Endothelial cell of umbilical vein (primary cell): ENCODE results near the gene ZSCAN12.

Source experiments
- EZH2 ChIP-seq: IDR thresholded peaks from 2 replicates; pipeline ENCODE4 v1.6.1; 2012; ENCODE audit warnings: borderline replicate concordance, low read depth, mild to moderate bottlenecking, moderate library complexity, low read length, inconsistent platforms; ENCODE audit not compliant: severe bottlenecking
- FOS ChIP-seq: IDR thresholded peaks from 2 replicates; pipeline ENCODE4 v1.6.1; 2011; ENCODE audit warnings: mild to moderate bottlenecking, low read length, moderate library complexity, borderline replicate concordance; ENCODE audit not compliant: insufficient read depth
- GATA2 ChIP-seq: IDR thresholded peaks from 2 replicates; pipeline ENCODE4 v1.7.0; 2011; ENCODE audit warnings: low read depth, mild to moderate bottlenecking, moderate library complexity, mixed read lengths, low read length; ENCODE audit not compliant: insufficient read length, insufficient read depth
- JUN ChIP-seq: IDR thresholded peaks from 2 replicates; pipeline ENCODE4 v1.6.1; 2011; ENCODE audit warnings: borderline replicate concordance, low read depth; ENCODE audit not compliant: insufficient read length, insufficient read depth
- MAX ChIP-seq: IDR thresholded peaks from 2 replicates; pipeline ENCODE4 v1.6.1; 2011; ENCODE audit not compliant: insufficient read depth, insufficient read length
- MYC ChIP-seq: IDR thresholded peaks from one replicate; pipeline ENCODE4 v1.6.1; 2011; ENCODE audit warnings: mild to moderate bottlenecking, low read depth, low read length
- POLR2A ChIP-seq: IDR thresholded peaks from 2 replicates; pipeline ENCODE4 v1.6.1; 2012; ENCODE audit warnings: low read depth, mild to moderate bottlenecking, control low read depth, low read length
- POLR2AphosphoS5 ChIP-seq: IDR thresholded peaks from 2 replicates; pipeline ENCODE4 v1.6.1; 2012; ENCODE audit warnings: low read depth, mild to moderate bottlenecking, control low read depth, low read length, moderate library complexity; ENCODE audit not compliant: insufficient read depth
- TF ChIP-seq, protein P1 (sequence below), 2 donors: IDR thresholded peaks; 1 replicate in 1 of 2; 2 replicates in 1 of 2; pipeline ENCODE4 v1.5.1; 2011; ENCODE audit warnings: low read length in 2 of 2, mild to moderate bottlenecking in 2 of 2, moderate library complexity in 2 of 2, control low read depth in 1 of 2, inconsistent platforms in 1 of 2, low read depth in 1 of 2; ENCODE audit not compliant: insufficient read depth in 1 of 2; ENCODE audit errors: extremely low read depth in 1 of 2

DNA sequence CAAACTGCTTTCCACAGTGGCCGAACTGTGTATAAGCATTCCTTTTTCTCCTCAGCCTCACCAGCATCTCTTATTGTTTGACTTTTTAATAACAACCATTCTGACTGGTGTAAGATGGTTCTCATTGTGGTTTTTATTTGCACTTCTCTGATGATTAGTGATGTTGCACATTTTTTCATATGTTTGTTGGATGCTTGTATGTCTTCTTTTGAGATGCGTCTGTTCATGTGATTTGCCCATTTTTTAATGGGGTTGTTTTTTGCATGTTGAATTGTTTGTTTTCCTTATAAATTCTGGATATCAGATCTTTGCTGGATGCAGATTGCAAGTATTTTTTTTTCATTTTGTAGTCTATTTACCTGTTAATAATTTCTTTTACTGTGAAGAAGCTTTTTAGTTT is 11.2 kb upstream of the ZSCAN12 start:
- no peak for TF ChIP-seq EZH2
- TF ChIP-seq JUN: no peak
- TF ChIP-seq, protein P1, sequence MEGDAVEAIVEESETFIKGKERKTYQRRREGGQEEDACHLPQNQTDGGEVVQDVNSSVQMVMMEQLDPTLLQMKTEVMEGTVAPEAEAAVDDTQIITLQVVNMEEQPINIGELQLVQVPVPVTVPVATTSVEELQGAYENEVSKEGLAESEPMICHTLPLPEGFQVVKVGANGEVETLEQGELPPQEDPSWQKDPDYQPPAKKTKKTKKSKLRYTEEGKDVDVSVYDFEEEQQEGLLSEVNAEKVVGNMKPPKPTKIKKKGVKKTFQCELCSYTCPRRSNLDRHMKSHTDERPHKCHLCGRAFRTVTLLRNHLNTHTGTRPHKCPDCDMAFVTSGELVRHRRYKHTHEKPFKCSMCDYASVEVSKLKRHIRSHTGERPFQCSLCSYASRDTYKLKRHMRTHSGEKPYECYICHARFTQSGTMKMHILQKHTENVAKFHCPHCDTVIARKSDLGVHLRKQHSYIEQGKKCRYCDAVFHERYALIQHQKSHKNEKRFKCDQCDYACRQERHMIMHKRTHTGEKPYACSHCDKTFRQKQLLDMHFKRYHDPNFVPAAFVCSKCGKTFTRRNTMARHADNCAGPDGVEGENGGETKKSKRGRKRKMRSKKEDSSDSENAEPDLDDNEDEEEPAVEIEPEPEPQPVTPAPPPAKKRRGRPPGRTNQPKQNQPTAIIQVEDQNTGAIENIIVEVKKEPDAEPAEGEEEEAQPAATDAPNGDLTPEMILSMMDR (IDR thresholded peaks at IDR 0.05; ENCODE audit: extremely low read depth in 1 of 2, insufficient read depth in 1 of 2, low read depth in 1 of 2, low read length in 2 of 2): no peak
- no peak for TF ChIP-seq POLR2A
- no peak for TF ChIP-seq FOS
- no peak for TF ChIP-seq MAX
- TF ChIP-seq POLR2AphosphoS5: no peak
- no peak for TF ChIP-seq MYC
- TF ChIP-seq GATA2: no peak
